ENCODE data around the gene PARP3. TPM values are rescaled to one million over a fixed set of nuclear protein-coding genes. Genes with fewer than 3 reads are reported as not detected.

PARP3 gene
- polyA plus RNA-seq, 1 of the 3 experiments (the other 2 are of a cell fraction): 31.1 TPM

GRCh38 chr3:51950899-51951298, 8.7 kb downstream of the PARP3 start:
- H3K4me3 ChIP-seq (ENCODE audit: low read depth in 2 of 2, low read length in 1 of 2): no peak overlapping the region

DNA sequence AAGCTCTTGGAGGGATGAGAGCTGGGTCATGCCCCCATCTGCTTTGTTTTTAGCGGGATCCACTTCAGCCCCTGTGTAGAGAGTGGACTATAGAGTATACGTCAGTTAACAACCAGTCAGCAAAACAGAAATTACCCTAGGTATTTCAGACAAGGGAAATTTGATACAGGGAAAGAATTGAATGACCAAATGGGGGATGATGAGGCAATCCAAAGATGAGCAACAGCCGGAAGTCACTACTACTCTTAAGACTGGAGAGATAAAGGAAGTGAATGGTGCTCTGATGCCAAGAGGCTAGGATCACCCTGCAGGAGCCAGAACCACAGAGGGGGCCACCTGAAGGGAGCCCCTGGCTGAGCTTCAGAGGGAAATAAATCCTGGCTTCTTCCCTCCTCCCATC, 11.3 kb downstream of the PARP3 start:
- Histone ChIP-seq H3K4me2 (no peak overlapping the region), H2AFZ (ENCODE audit: low read depth) (no peak overlapping the region), H3K27me3 (ENCODE audit: insufficient read depth) (no peaks in the 10 kb centered on the region), H3K79me2 (ENCODE audit: insufficient read depth) (no peaks in the 10 kb centered on the region), H4K20me1 (ENCODE audit: insufficient read depth) (no peaks in the 10 kb centered on the region), H3K36me3 (replicated peaks in 1 of 2; ENCODE audit: control insufficient read depth in 1 of 2, insufficient read depth in 2 of 2, low read length in 1 of 2) (peaks cover 8 to 13% of the 10 kb centered on the region in 2 experiments), H3K9me2 (no peaks in the 10 kb centered on the region), H3K9me3 (no peaks in the 10 kb centered on the region), H3K9ac (no peak overlapping the region), H3K4me3 (ENCODE audit: low read depth in 2 of 2, low read length in 1 of 2) (no peak overlapping the region), H3F3A (replicated peaks; ENCODE audit: insufficient read depth) (peaks cover 15% of the 10 kb centered on the region), H3K27ac (ENCODE audit: low read depth in 2 of 2, low read length in 1 of 2) (peak overlapping the region in 1 of 2 experiments; percentile 43; a peak in 2 of 4 replicates), H3K4me1 (ENCODE audit: control insufficient read depth in 1 of 2, insufficient read depth in 2 of 2, low read depth in 1 of 2, low read length in 1 of 2) (peaks cover 4 to 12% of the 10 kb centered on the region in 2 experiments; a peak in 2 of 4 replicates)
- POLR2A ChIA-PET: interaction anchor here (1.2 to 1.3 kb wide), 3 partner anchors 10 to 21 kb away, joined by 3 to 4 read pairs (median 3); partner anchors contain the start of gene ABHD14B
- CTCF ChIA-PET: interaction anchor here (0.7 to 6.2 kb wide), 4 partner anchors 11 to 141 kb away, joined by 3 to 44 read pairs (median 16); partner anchors contain the start of genes ABHD14A, ABHD14B, ACY1 and PARP3
- 65% methylated on average over 3 of the region's 3 CpGs for WGBS (ENCODE audit: low lambda C conversion rate)
- DNase-seq: no peak
- peak; percentile 31; the same call in 1 of the 2 replicates for TF ChIP-seq ELF1 (IDR thresholded peaks at IDR 0.05)
- TF ChIP-seq TEAD4 (IDR thresholded peaks at IDR 0.05; ENCODE audit: borderline replicate concordance, insufficient read depth): no peak
- TF ChIP-seq TCF12 (IDR thresholded peaks at IDR 0.05): peak; percentile 29; the same call in 1 of the 2 replicates
- no peak for TF ChIP-seq CHD2 (IDR thresholded peaks at IDR 0.05; ENCODE audit: low read length, partially characterized antibody)
- no peak for TF ChIP-seq YY1 (IDR thresholded peaks at IDR 0.05; ENCODE audit: low read depth)
- TF ChIP-seq NRF1 (IDR thresholded peaks at IDR 0.05; ENCODE audit: low read depth, low read length): no peak
- peak; percentile 41; the same call in 1 of the 2 replicates for TF ChIP-seq FOSL2 (IDR thresholded peaks at IDR 0.05; ENCODE audit: borderline replicate concordance, low read depth)
- TF ChIP-seq REST (IDR thresholded peaks at IDR 0.05; ENCODE audit: low read depth, low read length): no peak
- TF ChIP-seq, protein P1, sequence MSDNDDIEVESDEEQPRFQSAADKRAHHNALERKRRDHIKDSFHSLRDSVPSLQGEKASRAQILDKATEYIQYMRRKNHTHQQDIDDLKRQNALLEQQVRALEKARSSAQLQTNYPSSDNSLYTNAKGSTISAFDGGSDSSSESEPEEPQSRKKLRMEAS (IDR thresholded peaks at IDR 0.05; ENCODE audit: low read depth): 0 out of 2 replicates have a peak, but pooled peaks have one; percentile 12
- TF ChIP-seq, protein P2, sequence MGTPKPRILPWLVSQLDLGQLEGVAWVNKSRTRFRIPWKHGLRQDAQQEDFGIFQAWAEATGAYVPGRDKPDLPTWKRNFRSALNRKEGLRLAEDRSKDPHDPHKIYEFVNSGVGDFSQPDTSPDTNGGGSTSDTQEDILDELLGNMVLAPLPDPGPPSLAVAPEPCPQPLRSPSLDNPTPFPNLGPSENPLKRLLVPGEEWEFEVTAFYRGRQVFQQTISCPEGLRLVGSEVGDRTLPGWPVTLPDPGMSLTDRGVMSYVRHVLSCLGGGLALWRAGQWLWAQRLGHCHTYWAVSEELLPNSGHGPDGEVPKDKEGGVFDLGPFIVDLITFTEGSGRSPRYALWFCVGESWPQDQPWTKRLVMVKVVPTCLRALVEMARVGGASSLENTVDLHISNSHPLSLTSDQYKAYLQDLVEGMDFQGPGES (IDR thresholded peaks at IDR 0.05; ENCODE audit: low read depth, low read length): no peak
- TF ChIP-seq POLR2AphosphoS5 (IDR thresholded peaks at IDR 0.05; ENCODE audit: low read depth, low read length): 0 out of 2 replicates have a peak, but pooled peaks have one; percentile 27
- peak; percentile 52; the same call in 1 of the 2 replicates for TF ChIP-seq GABPA (IDR thresholded peaks at IDR 0.05; ENCODE audit: low read depth)

More at GRCh38 chr3:51950899-51951298, 8.7 kb downstream of the PARP3 start:
- peaks cover under 1 to 4% of the 10 kb centered on the region in 2 experiments; a peak in 2 of 4 replicates for H3K4me1 ChIP-seq (ENCODE audit: control insufficient read depth in 1 of 2, insufficient read depth in 2 of 2, low read depth in 1 of 2, low read length in 1 of 2)
- ChIA-PET CTCF (interaction anchor here (1.3 to 6.2 kb wide), 3 partner anchors 9 to 172 kb away, joined by 3 to 44 read pairs (median 10); partner anchors contain the start of genes ABHD14A, ABHD14B, PARP3 and RRP9), POLR2A (no interaction called here)
- no peaks in the 10 kb centered on the region for H3K9me2 ChIP-seq
- no peak overlapping the region for H2AFZ ChIP-seq (ENCODE audit: low read depth)
- H3F3A ChIP-seq (replicated peaks; ENCODE audit: insufficient read depth): peaks cover 15% of the 10 kb centered on the region
- no peaks in the 10 kb centered on the region for H4K20me1 ChIP-seq (ENCODE audit: insufficient read depth)
- peaks cover 0 to 2% of the 10 kb centered on the region in 2 experiments for H3K36me3 ChIP-seq (replicated peaks in 1 of 2; ENCODE audit: control insufficient read depth in 1 of 2, insufficient read depth in 2 of 2, low read length in 1 of 2)
- H3K9me3 ChIP-seq: no peaks in the 10 kb centered on the region
- no peak overlapping the region for H3K9ac ChIP-seq
- WGBS (ENCODE audit: low lambda C conversion rate): 98% methylated on average over 2 of the region's 2 CpGs
- no peak for DNase-seq
- no peak overlapping the region for H3K27ac ChIP-seq (ENCODE audit: low read depth in 2 of 2, low read length in 1 of 2)
- no peak for TF ChIP-seq GABPA (IDR thresholded peaks at IDR 0.05; ENCODE audit: low read depth)
- no peak for TF ChIP-seq SIN3A (IDR thresholded peaks at IDR 0.05; ENCODE audit: borderline replicate concordance, low read depth, low read length)
- TF ChIP-seq TAF1 (IDR thresholded peaks at IDR 0.05; ENCODE audit: borderline replicate concordance, low read depth, low read length): no peak
- no peak for TF ChIP-seq RCOR1 (IDR thresholded peaks at IDR 0.05; ENCODE audit: low read length)
- no peak for TF ChIP-seq FOXM1 (IDR thresholded peaks at IDR 0.05; ENCODE audit: low read depth)
- TF ChIP-seq CHD2 (IDR thresholded peaks at IDR 0.05; ENCODE audit: low read length, partially characterized antibody): no peak
- no peak for TF ChIP-seq EZH2phosphoT487 (IDR thresholded peaks at IDR 0.05; ENCODE audit: borderline replicate concordance, low read depth)
- TF ChIP-seq RXRA (IDR thresholded peaks at IDR 0.05; ENCODE audit: borderline replicate concordance, low read depth): no peak
- no peak for TF ChIP-seq EP300 (IDR thresholded peaks at IDR 0.05; ENCODE audit: borderline replicate concordance in 1 of 2, low read depth in 1 of 2, low read length in 1 of 2)
- no peak for TF ChIP-seq NRF1 (IDR thresholded peaks at IDR 0.05; ENCODE audit: low read depth, low read length)
- no peak for TF ChIP-seq ZBTB33 (IDR thresholded peaks at IDR 0.05; ENCODE audit: borderline replicate concordance, low read depth)
- no peak for TF ChIP-seq MXI1 (IDR thresholded peaks at IDR 0.05; ENCODE audit: low read depth, low read length)
- no peak for TF ChIP-seq SMC3 (IDR thresholded peaks at IDR 0.05; ENCODE audit: low read depth, low read length)
- TF ChIP-seq ELF1 (IDR thresholded peaks at IDR 0.05): no peak
- H3K27me3 ChIP-seq (ENCODE audit: insufficient read depth): no peaks in the 10 kb centered on the region
- H3K79me2 ChIP-seq (ENCODE audit: insufficient read depth): no peaks in the 10 kb centered on the region
- H3K4me2 ChIP-seq: no peak overlapping the region

Measured in SK-N-SH (cell line).